Endodermal cell (in vitro differentiated cells): ENCODE results near the gene DDR2. TPM values are rescaled to one million over a fixed set of nuclear protein-coding genes. Genes with fewer than 3 reads are reported as not detected.

ENCODE experiments used
- DNase-seq: peaks from one replicate; pipeline ENCODE4 v3.0.0-alpha.2; 2017
- H3K27ac ChIP-seq: 2 replicates; pipeline ENCODE4 v1.5.1; 2013; ENCODE audit warnings: mild to moderate bottlenecking, low read depth, low read length, moderate library complexity
- H3K27me3 ChIP-seq: 2 replicates; pipeline ENCODE4 v1.6.1; 2013; ENCODE audit warnings: mild to moderate bottlenecking, low read length, moderate library complexity; ENCODE audit not compliant: insufficient read depth, control insufficient read depth, poor library complexity, severe bottlenecking
- H3K36me3 ChIP-seq: 2 replicates; pipeline ENCODE4 v1.7.0; 2013; ENCODE audit warnings: mild to moderate bottlenecking, low read length, moderate library complexity; ENCODE audit not compliant: control insufficient read depth, insufficient read depth
- H3K4me1 ChIP-seq: one replicate; pipeline ENCODE4 v1.7.0; 2013; ENCODE audit warnings: low read length; ENCODE audit not compliant: control insufficient read depth, insufficient read depth
- H3K4me3 ChIP-seq: 2 replicates; pipeline ENCODE4 v1.5.1; 2013; ENCODE audit warnings: mild to moderate bottlenecking, low read length, moderate library complexity
- H3K9ac ChIP-seq: 2 replicates; pipeline ENCODE4 v1.6.1; 2013; ENCODE audit warnings: mild to moderate bottlenecking, low read length, moderate library complexity; ENCODE audit not compliant: poor library complexity, severe bottlenecking; ENCODE audit errors: extremely low read depth
- H3K9me3 ChIP-seq: 2 replicates; pipeline ENCODE4 v1.6.1; 2013; ENCODE audit warnings: mild to moderate bottlenecking, low read length, moderate library complexity; ENCODE audit not compliant: control insufficient read depth
- H3K27ac Mint-ChIP-seq: 2 replicates; pipeline ENCODE4 v1.8.0; 2020; ENCODE audit warnings: mixed read lengths
- H3K27me3 Mint-ChIP-seq: 2 replicates; pipeline ENCODE4 v1.8.0; 2021; ENCODE audit warnings: mild to moderate bottlenecking, mixed read lengths; ENCODE audit not compliant: insufficient read depth
- H3K36me3 Mint-ChIP-seq: 2 replicates; pipeline ENCODE4 v1.8.0; 2020; ENCODE audit warnings: low read depth, mixed read lengths
- H3K4me1 Mint-ChIP-seq: 2 replicates; pipeline ENCODE4 v1.8.0; 2020; ENCODE audit warnings: mixed read lengths
- H3K4me3 Mint-ChIP-seq: 2 replicates; pipeline ENCODE4 v1.8.0; 2020; ENCODE audit warnings: mild to moderate bottlenecking, moderate library complexity, mixed read lengths
- H3K9me3 Mint-ChIP-seq: 2 replicates; pipeline ENCODE4 v1.8.0; 2020; ENCODE audit warnings: mild to moderate bottlenecking, mixed read lengths
- CTCF ChIP-seq: fragments of 200-600 bp; sonication (generic); conservative IDR thresholded peaks from 2 replicates; pipeline ENCODE4 v1.5.0; 2021; ENCODE audit warnings: antibody characterized with exemption, mild to moderate bottlenecking
- WGBS, 2 experiments: methylation state at CpG; one replicate each; pipeline versions ENCODE4 v1.1.5 to v1.1.7; 2013; ENCODE audit warnings: missing lambda C conversion rate in 2 of 2, mixed read lengths in 1 of 2; ENCODE audit not compliant: insufficient coverage in 1 of 2, insufficient read length in 1 of 2; 5-methylcytosine and 5-hydroxymethylcytosine counted together
- total RNA-seq, 2 donors: library from RNA; stranded (reverse); fragmentation: NEBNext Ultra II Directional in 1 of 2; extraction: Animal tissue kit (Norgen Biotek cat#: 25700) in 1 of 2; gene quantifications; 2 replicates in 1 of 2; 3 replicates in 1 of 2; pipeline ENCODE4 v1.2.1, GENCODE V29; 2021

The DDR2 gene
- total RNA-seq, 2 donors from 2014 or later = 0.26 to 0.55 TPM

- no peaks in the 10 kb centered on the region for H3K36me3 Mint-ChIP-seq
- TF ChIP-seq CTCF = no peak
- no peaks in the 10 kb centered on the region for H3K9me3 Mint-ChIP-seq
- H3K9me3 ChIP-seq = no peaks in the 10 kb centered on the region
- no peaks in the 10 kb centered on the region for H3K4me1 Mint-ChIP-seq
- WGBS, 2 experiments = 88 to 96% methylated on average over 1 to 2 of the region's 2 CpGs
- no peak for DNase-seq
- no peak overlapping the region for H3K4me3 Mint-ChIP-seq
- no peak overlapping the region for H3K27ac Mint-ChIP-seq
- no peaks in the 10 kb centered on the region for H3K27me3 ChIP-seq
- no peak overlapping the region for H3K27ac ChIP-seq
- no peaks in the 10 kb centered on the region for H3K4me1 ChIP-seq
- H3K36me3 ChIP-seq = no peaks in the 10 kb centered on the region
- H3K27me3 Mint-ChIP-seq = no peaks in the 10 kb centered on the region
- no peak overlapping the region for H3K9ac ChIP-seq
- no peak overlapping the region for H3K4me3 ChIP-seq
These were observed 28.3 kb downstream of the DDR2 start for GRCh38 chr1:162660574-162660973.

GRCh38 chr1:162661336-162661735 is 29.1 kb downstream of the DDR2 start:
- no peaks in the 10 kb centered on the region for H3K36me3 ChIP-seq
- no peaks in the 10 kb centered on the region for H3K9me3 ChIP-seq
- H3K9ac ChIP-seq = no peak overlapping the region
- TF ChIP-seq CTCF = no peak
- H3K27ac Mint-ChIP-seq = no peak overlapping the region
- no peaks in the 10 kb centered on the region for H3K36me3 Mint-ChIP-seq
- H3K4me3 ChIP-seq = no peak overlapping the region
- no peak overlapping the region for H3K27ac ChIP-seq
- no peaks in the 10 kb centered on the region for H3K4me1 Mint-ChIP-seq
- H3K27me3 ChIP-seq = no peaks in the 10 kb centered on the region
- H3K9me3 Mint-ChIP-seq = no peaks in the 10 kb centered on the region
- 89 to 100% methylated on average over 1 to 4 of the region's 4 CpGs for WGBS, 2 experiments
- H3K4me1 ChIP-seq = no peaks in the 10 kb centered on the region
- H3K27me3 Mint-ChIP-seq = no peaks in the 10 kb centered on the region
- no peak overlapping the region for H3K4me3 Mint-ChIP-seq
- DNase-seq = no peak

- Histone ChIP-seq H3K9ac (no peak overlapping the region), H3K36me3 (no peaks in the 10 kb centered on the region), H3K9me3 (no peaks in the 10 kb centered on the region), H3K4me1 (no peaks in the 10 kb centered on the region), H3K27me3 (no peaks in the 10 kb centered on the region), H3K4me3 (no peak overlapping the region), H3K27ac (no peak overlapping the region)
- H3K27me3 Mint-ChIP-seq = no peaks in the 10 kb centered on the region
- no peak overlapping the region for H3K27ac Mint-ChIP-seq
- no peaks in the 10 kb centered on the region for H3K4me1 Mint-ChIP-seq
- H3K4me3 Mint-ChIP-seq = no peak overlapping the region
- H3K36me3 Mint-ChIP-seq = no peaks in the 10 kb centered on the region
- TF ChIP-seq CTCF = no peak
- no peak for DNase-seq
- no peaks in the 10 kb centered on the region for H3K9me3 Mint-ChIP-seq
These were observed 29.7 kb downstream of the DDR2 start for GRCh38 chr1:162662013-162662412.
